Osteoblast (primary cell): ENCODE results near the gene LRP1B. TPM values are rescaled to one million over a fixed set of nuclear protein-coding genes. Genes with fewer than 3 reads are reported as not detected.

Experiments
- DNase-seq: peaks from one replicate; pipeline ENCODE4 v3.0.0; 2011; ENCODE audit warnings: low spot score, mixed read lengths; ENCODE audit not compliant: insufficient read length; ENCODE audit errors: missing footprints
- H2AFZ ChIP-seq: 2 replicates; pipeline ENCODE4 v1.6.0; 2011; ENCODE audit warnings: mild to moderate bottlenecking, low read length
- H3K27ac ChIP-seq: 2 replicates; pipeline ENCODE4 v1.5.1; 2011; ENCODE audit warnings: mild to moderate bottlenecking, low read depth, low read length, moderate library complexity
- H3K27me3 ChIP-seq: 2 replicates; pipeline ENCODE4 v1.6.0; 2012; ENCODE audit warnings: mild to moderate bottlenecking, control low read depth, inconsistent platforms, low read length, moderate library complexity; ENCODE audit not compliant: insufficient read depth
- H3K36me3 ChIP-seq: 2 replicates; pipeline ENCODE4 v1.5.1; 2011; ENCODE audit warnings: mild to moderate bottlenecking, low read length, control low read depth, moderate library complexity; ENCODE audit not compliant: insufficient read depth
- H3K4me1 ChIP-seq: 2 replicates; pipeline ENCODE4 v1.5.1; 2011; ENCODE audit warnings: mild to moderate bottlenecking, low read length, control low read depth, moderate library complexity; ENCODE audit not compliant: insufficient read depth
- H3K4me2 ChIP-seq: 2 replicates; pipeline ENCODE4 v1.6.0; 2011; ENCODE audit warnings: mild to moderate bottlenecking, low read length; ENCODE audit not compliant: insufficient read depth
- H3K4me3 ChIP-seq: fragments of 200-600 bp; sonication (generic); 3 replicates; pipeline ENCODE4 v1.5.1; 2012; ENCODE audit warnings: mild to moderate bottlenecking, low read length, inconsistent platforms; ENCODE audit not compliant: insufficient read depth
- H3K79me2 ChIP-seq: 2 replicates; pipeline ENCODE4 v1.6.0; 2012; ENCODE audit warnings: mild to moderate bottlenecking, low read length, control low read depth, inconsistent platforms; ENCODE audit not compliant: insufficient read depth
- H3K9me3 ChIP-seq: 2 replicates; pipeline ENCODE4 v1.5.1; 2011; ENCODE audit warnings: low read depth, low read length, control low read depth
- H4K20me1 ChIP-seq: 2 replicates; pipeline ENCODE4 v1.6.0; 2012; ENCODE audit warnings: mild to moderate bottlenecking, low read length, control low read depth; ENCODE audit not compliant: insufficient read depth
- total RNA-seq: library from RNA; depleted of rRNA; stranded (reverse); fragments of >200 nt; gene quantifications from 2 replicates; pipeline ENCODE4 v1.2.3, GENCODE V29; 2012
- TF ChIP-seq, protein P1 (sequence below): IDR thresholded peaks from 2 replicates; pipeline ENCODE4 v1.5.1; 2011; ENCODE audit warnings: mild to moderate bottlenecking, low read depth, low read length, moderate library complexity; ENCODE audit errors: extremely low read depth

The LRP1B gene
- total RNA-seq, 1 donor = not detected

GRCh38 chr2:140584471-140584870 lies 1546.3 kb downstream of the LRP1B start:
- H3K36me3 ChIP-seq = no peaks in the 10 kb centered on the region
- H3K27ac ChIP-seq = no peak overlapping the region
- no peaks in the 10 kb centered on the region for H4K20me1 ChIP-seq
- H3K27me3 ChIP-seq = no peaks in the 10 kb centered on the region
- H2AFZ ChIP-seq = no peak overlapping the region
- H3K4me2 ChIP-seq = no peak overlapping the region
- TF ChIP-seq, protein P1, sequence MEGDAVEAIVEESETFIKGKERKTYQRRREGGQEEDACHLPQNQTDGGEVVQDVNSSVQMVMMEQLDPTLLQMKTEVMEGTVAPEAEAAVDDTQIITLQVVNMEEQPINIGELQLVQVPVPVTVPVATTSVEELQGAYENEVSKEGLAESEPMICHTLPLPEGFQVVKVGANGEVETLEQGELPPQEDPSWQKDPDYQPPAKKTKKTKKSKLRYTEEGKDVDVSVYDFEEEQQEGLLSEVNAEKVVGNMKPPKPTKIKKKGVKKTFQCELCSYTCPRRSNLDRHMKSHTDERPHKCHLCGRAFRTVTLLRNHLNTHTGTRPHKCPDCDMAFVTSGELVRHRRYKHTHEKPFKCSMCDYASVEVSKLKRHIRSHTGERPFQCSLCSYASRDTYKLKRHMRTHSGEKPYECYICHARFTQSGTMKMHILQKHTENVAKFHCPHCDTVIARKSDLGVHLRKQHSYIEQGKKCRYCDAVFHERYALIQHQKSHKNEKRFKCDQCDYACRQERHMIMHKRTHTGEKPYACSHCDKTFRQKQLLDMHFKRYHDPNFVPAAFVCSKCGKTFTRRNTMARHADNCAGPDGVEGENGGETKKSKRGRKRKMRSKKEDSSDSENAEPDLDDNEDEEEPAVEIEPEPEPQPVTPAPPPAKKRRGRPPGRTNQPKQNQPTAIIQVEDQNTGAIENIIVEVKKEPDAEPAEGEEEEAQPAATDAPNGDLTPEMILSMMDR = no peak
- no peaks in the 10 kb centered on the region for H3K9me3 ChIP-seq
- no peak for DNase-seq
- no peaks in the 10 kb centered on the region for H3K79me2 ChIP-seq
- H3K4me1 ChIP-seq = no peaks in the 10 kb centered on the region
- H3K4me3 ChIP-seq = no peak overlapping the region

DNA sequence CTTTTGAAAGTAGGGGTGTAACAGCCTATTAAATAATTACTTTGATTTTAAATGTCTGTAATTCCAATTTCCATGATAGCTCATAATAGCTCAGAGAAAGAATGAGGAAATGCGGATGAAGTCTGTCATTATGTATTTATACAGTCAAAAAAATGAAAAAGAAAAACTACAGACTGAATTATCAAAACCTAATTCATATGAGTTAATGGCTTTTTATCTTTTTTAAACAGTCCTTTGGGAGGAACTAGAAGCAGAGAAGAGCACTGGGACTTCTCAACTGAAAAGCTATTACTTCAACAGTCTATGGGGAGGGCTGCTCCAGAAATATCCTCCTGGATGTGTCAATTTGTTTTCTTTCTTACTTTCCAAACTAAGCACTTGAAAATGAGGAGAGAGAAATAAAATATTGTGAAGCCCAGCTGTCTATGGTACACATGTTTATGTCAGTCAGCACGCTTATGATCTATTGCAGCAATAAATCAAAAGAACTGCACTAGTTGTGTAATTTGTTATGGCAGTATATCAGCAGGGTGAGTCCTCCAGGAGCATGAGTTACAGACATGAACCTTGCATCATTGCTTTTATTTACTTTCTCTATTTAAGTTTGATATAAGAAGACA lies 1550.2 kb downstream of the LRP1B start:
- no peak for DNase-seq

GRCh38 chr2:140577453-140577852 lies 1553.4 kb downstream of the LRP1B start:
- H3K9me3 ChIP-seq = no peaks in the 10 kb centered on the region
- H3K4me1 ChIP-seq = no peaks in the 10 kb centered on the region
- TF ChIP-seq, protein P1 = no peak
- H4K20me1 ChIP-seq = no peaks in the 10 kb centered on the region
- no peaks in the 10 kb centered on the region for H3K27me3 ChIP-seq
- no peak overlapping the region for H2AFZ ChIP-seq
- H3K4me2 ChIP-seq = no peak overlapping the region
- H3K27ac ChIP-seq = no peak overlapping the region
- H3K79me2 ChIP-seq = no peaks in the 10 kb centered on the region
- H3K36me3 ChIP-seq = no peaks in the 10 kb centered on the region
- no peak overlapping the region for H3K4me3 ChIP-seq
- no peak for DNase-seq

More for the DNA sequence above, 1550.2 kb downstream of the LRP1B start:
- Histone ChIP-seq H3K36me3 (no peaks in the 10 kb centered on the region), H3K9me3 (no peaks in the 10 kb centered on the region), H3K4me3 (no peak overlapping the region), H3K4me2 (no peak overlapping the region), H3K27me3 (no peaks in the 10 kb centered on the region), H3K27ac (no peak overlapping the region), H4K20me1 (no peaks in the 10 kb centered on the region), H3K4me1 (no peaks in the 10 kb centered on the region), H3K79me2 (no peaks in the 10 kb centered on the region), H2AFZ (no peak overlapping the region)
- TF ChIP-seq, protein P1 = no peak

- Histone ChIP-seq H3K36me3 (no peaks in the 10 kb centered on the region), H3K4me2 (no peak overlapping the region), H3K27me3 (no peaks in the 10 kb centered on the region), H3K4me3 (no peak overlapping the region), H2AFZ (no peak overlapping the region), H4K20me1 (no peaks in the 10 kb centered on the region), H3K4me1 (no peaks in the 10 kb centered on the region), H3K9me3 (peaks cover 2% of the 10 kb centered on the region), H3K79me2 (no peaks in the 10 kb centered on the region), H3K27ac (no peak overlapping the region)
- TF ChIP-seq, protein P1 = no peak
- no peak for DNase-seq
Measured at GRCh38 chr2:140567734-140568133, 1563.1 kb downstream of the LRP1B start.
